ENCODE measurements around the gene TET3.
A peak's percentile ranks its signal among the peaks of the same experiment; 100 is the strongest.

The TET3 gene

GRCh38 chr2:73987109-73987947, 2.6 kb downstream of the TET3 start:
- peak; percentile 88 for DNase-seq (ENCODE audit: low read depth, low spot score)

GRCh38 chr2:73987948-73988700, 3.4 kb downstream of the TET3 start:
- no peak for DNase-seq (ENCODE audit: low read depth, low spot score)

DNA sequence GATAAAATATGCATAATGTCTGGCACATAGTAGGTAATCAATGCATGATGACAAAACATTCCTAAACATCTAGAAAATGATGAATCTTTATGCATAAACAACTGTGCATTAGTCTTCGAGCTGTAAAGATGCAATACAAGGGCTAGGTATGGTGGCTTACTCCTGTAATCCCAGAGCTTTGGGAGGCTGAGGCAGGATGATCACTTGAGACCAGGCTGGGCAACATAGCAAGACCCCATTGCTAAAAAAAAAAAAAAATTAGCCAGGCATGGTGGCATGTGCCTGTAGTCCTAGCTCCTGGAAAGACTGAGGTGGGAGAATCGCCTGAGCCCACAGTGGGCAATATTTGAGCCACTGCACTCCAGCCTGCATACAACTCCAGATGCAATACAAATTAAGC, 5.3 kb downstream of the TET3 start:
- no peak for DNase-seq (ENCODE audit: low read depth, low spot score)

DNA sequence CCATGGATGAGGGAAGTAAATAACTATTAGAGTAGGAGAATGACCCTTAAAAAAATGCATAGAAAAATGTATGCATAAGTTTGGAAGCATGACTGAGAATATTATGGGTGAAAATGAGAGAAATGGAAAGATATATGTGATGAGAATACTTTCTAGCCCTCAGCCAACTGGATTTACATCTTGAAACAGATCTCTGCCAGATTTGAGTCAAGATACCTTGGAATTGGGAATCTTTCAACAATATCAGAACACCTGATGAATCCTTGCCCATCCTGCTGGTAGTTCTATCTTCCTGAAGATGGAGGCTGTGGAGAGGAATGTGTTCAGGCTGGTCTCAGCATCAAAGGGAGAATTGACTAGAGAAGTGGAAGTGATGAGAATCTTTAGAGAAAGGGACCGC, 5.8 kb downstream of the TET3 start:
- DNase-seq (ENCODE audit: low read depth, low spot score) = no peak

GRCh38 chr2:73992036-73992435, 7.3 kb downstream of the TET3 start:
- no peak for DNase-seq (ENCODE audit: low read depth, low spot score)

DNA sequence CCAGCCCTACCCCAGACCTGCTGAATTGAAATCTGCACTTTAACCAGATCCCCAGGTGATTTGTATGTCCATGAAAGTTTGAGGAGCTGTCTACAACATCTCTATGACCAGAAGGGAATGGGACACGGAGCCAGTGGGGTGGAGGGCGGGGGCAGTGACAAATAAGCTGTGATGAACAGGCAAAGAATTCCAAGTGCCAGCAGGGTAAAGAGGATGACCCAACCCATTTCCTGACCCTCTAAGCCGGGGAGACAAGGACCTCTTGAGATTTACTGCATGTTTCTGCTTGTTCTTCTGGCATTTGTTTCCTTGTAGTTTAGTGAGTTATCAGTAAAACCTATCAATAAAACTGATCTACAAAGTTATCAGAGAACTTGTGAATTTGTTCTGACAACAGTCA, 8.7 kb downstream of the TET3 start:
- no peak for DNase-seq (ENCODE audit: low read depth, low spot score)

GRCh38 chr2:73993778-73994177, 9.1 kb downstream of the TET3 start:
- DNase-seq (ENCODE audit: low read depth, low spot score) = no peak

GRCh38 chr2:73994178-73994831, 9.6 kb downstream of the TET3 start:
- DNase-seq (ENCODE audit: low read depth, low spot score) = no peak

DNA sequence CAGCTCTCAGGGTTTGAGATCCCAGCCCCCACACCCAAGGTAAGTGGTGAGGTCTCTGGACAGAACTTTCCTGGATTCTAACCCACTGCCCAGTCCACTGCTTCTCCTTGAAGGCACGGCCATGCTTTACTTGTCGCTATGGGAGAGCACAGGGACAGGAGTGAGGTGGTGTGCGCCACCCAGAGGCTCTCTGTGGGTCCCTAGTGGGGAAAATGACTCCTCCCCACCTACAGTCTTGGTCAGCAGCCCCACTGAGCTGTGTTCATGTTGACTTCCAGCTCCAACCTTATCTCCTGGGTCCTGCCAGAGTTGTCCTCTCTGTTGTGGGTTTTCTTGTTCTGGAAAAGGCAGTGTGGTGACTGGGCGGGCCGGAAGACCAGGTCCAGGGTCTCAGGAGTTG, 11.1 kb downstream of the TET3 start:
- no peak for DNase-seq (ENCODE audit: low read depth, low spot score)

- no peak for DNase-seq (ENCODE audit: low read depth, low spot score)
Observed at GRCh38 chr2:73997813-73998212, 13.1 kb downstream of the TET3 start.

DNA sequence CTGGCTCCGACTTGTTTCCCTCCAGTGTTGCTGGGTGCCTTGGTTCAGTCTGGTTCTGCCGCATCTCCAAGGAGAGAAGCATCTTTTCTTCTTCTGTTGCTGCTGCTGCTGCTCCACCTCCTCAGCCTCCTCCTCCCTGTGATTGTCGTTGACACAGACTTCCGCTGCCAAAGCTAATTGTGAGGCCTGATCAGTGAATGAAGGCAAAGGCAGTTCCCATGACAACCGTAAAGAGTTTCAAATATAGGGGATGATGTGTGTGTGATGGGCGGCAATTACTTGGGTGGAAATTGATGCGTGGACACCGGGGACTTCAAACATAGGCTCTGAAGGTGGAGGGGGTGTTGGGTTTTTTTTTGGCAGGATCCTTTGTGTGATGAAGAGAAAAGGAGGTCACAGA, 13.7 kb downstream of the TET3 start:
- no peak for DNase-seq (ENCODE audit: low read depth, low spot score)

GRCh38 chr2:73998933-73999332, 14.2 kb downstream of the TET3 start:
- DNase-seq (ENCODE audit: low read depth, low spot score) = no peak

DNA sequence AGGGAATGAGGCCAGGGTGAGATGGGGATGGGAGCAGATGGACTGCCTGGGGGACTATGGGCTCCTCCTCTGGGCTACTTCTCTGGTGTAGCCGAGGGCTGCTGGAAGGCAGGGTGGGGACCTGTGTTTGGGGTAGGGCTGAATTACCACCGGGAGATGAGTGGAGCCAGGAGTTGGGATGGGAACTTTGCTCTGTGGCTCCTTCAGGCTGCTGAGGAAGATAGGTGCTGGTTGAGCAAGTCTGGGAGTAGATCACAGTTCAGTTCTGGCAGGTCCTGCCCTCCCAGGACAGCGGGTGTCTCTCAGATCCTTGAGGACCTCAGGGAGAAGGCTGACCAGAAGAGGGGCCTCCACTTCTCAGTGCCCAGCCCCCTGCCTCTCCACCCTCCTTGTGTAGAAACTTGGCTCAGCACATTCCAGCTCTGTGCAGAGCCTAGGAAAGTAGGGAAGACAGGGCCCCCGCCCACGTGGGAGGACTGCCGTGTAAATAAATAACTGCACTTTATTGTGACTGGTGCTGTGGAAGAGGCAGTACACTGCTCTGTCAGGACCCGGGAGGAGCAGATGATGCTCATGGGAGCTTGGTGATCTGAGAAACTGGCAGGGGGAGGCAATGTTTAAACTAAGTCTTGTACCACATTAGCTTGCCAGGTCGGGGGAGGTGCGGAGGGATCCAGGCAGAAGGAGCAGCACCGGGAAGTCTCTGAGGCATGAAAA, 15.3 kb downstream of the TET3 start:
- peak; percentile 32 for DNase-seq (ENCODE audit: low read depth, low spot score)

DNA sequence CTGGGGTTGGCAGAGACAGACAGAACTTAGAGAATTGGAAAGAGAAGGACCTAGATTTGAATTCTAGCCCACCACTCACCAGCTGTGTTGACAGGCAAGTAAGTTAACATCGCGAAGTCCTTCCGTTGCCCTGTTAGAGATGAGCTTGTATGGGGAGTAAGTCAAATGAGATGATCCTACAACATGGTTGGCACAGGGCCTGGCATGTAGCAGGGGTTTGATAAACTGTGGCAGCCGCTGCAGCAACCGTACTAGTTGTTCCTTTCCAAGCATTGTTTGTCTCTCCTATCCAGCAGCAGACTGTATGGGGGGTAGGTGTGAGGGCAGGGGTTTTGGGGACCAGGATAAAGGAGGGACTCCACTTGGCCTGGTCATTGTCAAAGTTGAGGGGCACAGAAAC, 16.0 kb downstream of the TET3 start:
- no peak for DNase-seq (ENCODE audit: low read depth, low spot score)

GRCh38 chr2:74001121-74001520, 16.4 kb downstream of the TET3 start:
- no peak for DNase-seq (ENCODE audit: low read depth, low spot score)

GRCh38 chr2:74001781-74002504, 17.2 kb downstream of the TET3 start:
- DNase-seq (ENCODE audit: low read depth, low spot score) = no peak

DNA sequence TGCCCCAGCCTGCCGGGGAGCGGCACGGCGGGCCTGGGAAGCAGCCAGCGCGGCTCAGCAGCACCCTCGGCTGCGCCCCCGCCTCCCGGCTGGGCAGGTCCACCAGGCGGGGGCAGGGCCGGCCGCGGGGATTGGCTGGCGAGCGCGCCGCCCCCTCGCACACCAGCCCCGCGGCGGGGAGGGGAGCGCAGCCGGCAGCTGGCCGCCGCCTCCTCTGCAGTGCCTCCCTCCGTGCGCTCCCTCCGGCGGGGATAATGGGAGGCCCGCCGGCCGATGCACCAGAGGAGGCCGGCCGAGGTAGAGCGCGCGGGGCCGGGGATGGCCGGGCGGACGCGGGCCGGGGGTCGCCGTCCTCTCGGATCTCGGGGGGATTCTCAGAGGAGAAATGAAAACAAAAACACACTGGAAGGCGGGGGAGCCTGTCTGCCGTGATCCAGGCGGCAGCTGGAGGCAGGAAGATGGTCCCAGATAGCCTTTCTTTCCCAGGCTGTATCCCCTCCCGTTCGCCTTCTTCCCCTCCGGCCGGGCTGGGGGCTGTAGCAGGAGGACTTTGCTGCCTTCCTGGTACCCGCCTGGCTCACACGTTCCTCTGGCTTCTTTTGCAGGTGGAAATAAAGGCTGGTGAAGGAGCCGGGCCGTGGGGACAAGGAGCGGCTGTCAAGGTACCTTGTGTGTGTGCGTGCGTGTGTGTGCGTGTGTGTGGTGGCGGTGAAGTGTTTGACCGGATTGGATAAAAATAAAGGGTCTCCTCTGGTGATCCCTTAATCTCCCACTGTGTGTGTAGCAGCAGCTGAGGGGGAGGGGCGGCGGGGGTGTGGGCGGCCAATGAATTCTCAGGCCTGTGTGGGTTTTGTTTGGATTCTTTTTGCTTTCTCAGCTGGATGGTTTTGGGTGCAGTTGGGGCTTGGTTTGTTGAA, 18.1 kb downstream of the TET3 start:
- peak; percentile 87 for DNase-seq (ENCODE audit: low read depth, low spot score)

- DNase-seq (ENCODE audit: low read depth, low spot score) = no peak
Observed at GRCh38 chr2:74003494-74004211, 18.9 kb downstream of the TET3 start.
